ENCODE data around the gene ST6GALNAC5.

ST6GALNAC5 gene

GRCh38 chr1:77015748-77016341 lies 148.6 kb downstream of the ST6GALNAC5 start:
- DNase-seq: no peak

GRCh38 chr1:77016386-77016985 lies 149.2 kb downstream of the ST6GALNAC5 start:
- DNase-seq: no peak

GRCh38 chr1:77018311-77018710 lies 151.0 kb downstream of the ST6GALNAC5 start:
- DNase-seq: no peak

- DNase-seq: no peak
These were observed 151.5 kb downstream of the ST6GALNAC5 start for GRCh38 chr1:77018761-77019160.

- no peak for DNase-seq
These were observed 154.5 kb downstream of the ST6GALNAC5 start for GRCh38 chr1:77021732-77022131.

GRCh38 chr1:77024500-77024899 lies 157.2 kb downstream of the ST6GALNAC5 start:
- DNase-seq: no peak

GRCh38 chr1:77025599-77025998 lies 158.3 kb downstream of the ST6GALNAC5 start:
- DNase-seq: no peak

GRCh38 chr1:77026135-77026534 lies 158.9 kb downstream of the ST6GALNAC5 start:
- DNase-seq: no peak

- no peak for DNase-seq
These were observed 159.4 kb downstream of the ST6GALNAC5 start for GRCh38 chr1:77026640-77027039.

GRCh38 chr1:77027847-77028246 lies 160.6 kb downstream of the ST6GALNAC5 start:
- DNase-seq: no peak

GRCh38 chr1:77030401-77031105 lies 163.3 kb downstream of the ST6GALNAC5 start:
- no peak for DNase-seq

- DNase-seq: no peak
These were observed 163.9 kb downstream of the ST6GALNAC5 start for GRCh38 chr1:77031106-77031662.

- peak; percentile 13 to 50 (median 24) for DNase-seq
These were observed 169.3 kb downstream of the ST6GALNAC5 start for GRCh38 chr1:77036560-77036959.

GRCh38 chr1:77037038-77037437 lies 169.8 kb downstream of the ST6GALNAC5 start:
- DNase-seq: no peak

GRCh38 chr1:77038000-77038399 lies 170.7 kb downstream of the ST6GALNAC5 start:
- no peak for DNase-seq

- no peak for DNase-seq
These were observed 171.8 kb downstream of the ST6GALNAC5 start for GRCh38 chr1:77039111-77039510.

GRCh38 chr1:77039739-77040138 lies 172.5 kb downstream of the ST6GALNAC5 start:
- DNase-seq: no peak

- DNase-seq: peak; percentile 30 to 59 (median 34)
These were observed 173.5 kb downstream of the ST6GALNAC5 start for GRCh38 chr1:77040826-77041225.

- DNase-seq: no peak
These were observed 177.0 kb downstream of the ST6GALNAC5 start for GRCh38 chr1:77044133-77044849.

GRCh38 chr1:77047575-77047974 lies 180.3 kb downstream of the ST6GALNAC5 start:
- no peak for DNase-seq

GRCh38 chr1:77047978-77048614 lies 180.8 kb downstream of the ST6GALNAC5 start:
- DNase-seq: peak in 3 of 4 experiments; percentile 3 to 17 (median 8)

GRCh38 chr1:77048615-77049005 lies 181.3 kb downstream of the ST6GALNAC5 start:
- DNase-seq: peak in 2 of 4 experiments; percentile 5 to 12

Data from suppressor macrophage (primary cell).